ENCODE results near the gene CAPN13. TPM values are rescaled to one million over a fixed set of nuclear protein-coding genes. Genes with fewer than 3 reads are reported as not detected.

Gene CAPN13
- total and polyA plus RNA-seq, 2 of the 4 experiments (the other 2 are of a cell fraction): not detected

- CTCF ChIA-PET: no interaction called here
- Histone ChIP-seq H3K27ac (ENCODE audit: insufficient read depth, low read length) (no peak overlapping the region), H2BK120ac (ENCODE audit: low read depth, low read length) (no peak overlapping the region), H4K20me1 (ENCODE audit: insufficient read depth, low read length) (no peaks in the 10 kb centered on the region), H3K4ac (ENCODE audit: low read depth, low read length) (no peak overlapping the region), H3K36me3 (ENCODE audit: control insufficient read depth, insufficient read depth, low read length) (no peaks in the 10 kb centered on the region), H3K4me2 (ENCODE audit: low read depth, low read length) (no peak overlapping the region), H3K56ac (ENCODE audit: extremely low read depth, insufficient read depth, low read length) (no peak overlapping the region), H3K27me3 (ENCODE audit: control insufficient read depth, insufficient read depth, low read length) (peaks cover 11% of the 10 kb centered on the region), H3K9me1 (ENCODE audit: insufficient read depth, low read length) (0 out of 2 replicates have a peak, but pooled peaks cover 2% of the 10 kb centered on the region), H3K23ac (ENCODE audit: low read depth, low read length) (no peak overlapping the region), H3K4me3 (ENCODE audit: insufficient read depth, low read depth, low read length) (no peak overlapping the region), H2BK20ac (ENCODE audit: low read depth, low read length) (no peak overlapping the region), H4K5ac (ENCODE audit: low read depth, low read length) (no peak overlapping the region), H2BK15ac (ENCODE audit: low read depth, low read length) (no peak overlapping the region), H4K91ac (ENCODE audit: insufficient read depth, low read depth, low read length) (no peak overlapping the region), H3K9me3 (ENCODE audit: control insufficient read depth, insufficient read depth, low read length) (no peaks in the 10 kb centered on the region), H2AFZ (replicated peaks; ENCODE audit: low read length, poor library complexity) (no peak overlapping the region), H3K14ac (replicated peaks; ENCODE audit: low read depth, low read length) (no peak overlapping the region), H3K4me1 (ENCODE audit: control insufficient read depth, insufficient read depth, low read length) (no peaks in the 10 kb centered on the region), H4K8ac (ENCODE audit: low read depth in 2 of 2, low read length in 2 of 2) (no peak overlapping the region), H3K79me1 (ENCODE audit: low read depth in 1 of 2, low read length in 2 of 2) (no peaks in the 10 kb centered on the region), H3K18ac (ENCODE audit: low read depth, low read length) (no peak overlapping the region), H2BK5ac (ENCODE audit: low read depth, low read length, poor library complexity, severe bottlenecking) (no peak overlapping the region), H2AK9ac (replicated peaks; ENCODE audit: low read depth, low read length, poor library complexity) (no peak overlapping the region), H2AK5ac (ENCODE audit: low read depth, low read length) (no peak overlapping the region), H3K9ac (ENCODE audit: low read depth, low read length) (no peak overlapping the region)
- TF ChIP-seq MXI1 (IDR thresholded peaks at IDR 0.05; ENCODE audit: borderline replicate concordance, low read depth, low read length): no peak
- DNase-seq (no peak), ATAC-seq (ENCODE audit: low read depth) (no peak)
- in situ Hi-C loops (cut with MboI; ENCODE audit: low sequenced_read_pairs): no loop called here
- intact Hi-C loops (cut with micrococcal nuclease): no loop called here
- BruUV-seq (replicated peaks): no TSS peak
- dilution Hi-C loops (cut with HindIII; ENCODE audit: low sequenced_read_pairs, unreplicated experiment): no loop called here
- WGBS, 2 experiments (ENCODE audit: extremely low coverage in 2 of 2, insufficient read length in 1 of 2): 38% methylated on average over 4 of the region's 12 CpGs; no CpG with 5 or more reads in 1 of the 2 experiments
- POLR2A ChIA-PET (ENCODE audit: unreplicated experiment): no interaction called here
These were observed 43.0 kb downstream of the CAPN13 start for GRCh38 chr2:30764021-30764800.
